Renal cortical epithelial cell (primary cell): Measurements from ENCODE around the gene MEF2D. TPM values are rescaled to one million over a fixed set of nuclear protein-coding genes. Genes with fewer than 3 reads are reported as not detected.

ENCODE experiments used
- DNase-seq: peaks from one replicate; pipeline ENCODE4 v3.0.0-alpha.2; 2011; ENCODE audit warnings: low read depth
- total RNA-seq: library from RNA; depleted of rRNA; stranded (reverse); fragments of >200 nt; gene quantifications from 2 replicates; pipeline ENCODE4 v1.2.3, GENCODE V29; 2014

The MEF2D gene
- 3.8 and 10.0 TPM in 2 replicates for total RNA-seq

DNA sequence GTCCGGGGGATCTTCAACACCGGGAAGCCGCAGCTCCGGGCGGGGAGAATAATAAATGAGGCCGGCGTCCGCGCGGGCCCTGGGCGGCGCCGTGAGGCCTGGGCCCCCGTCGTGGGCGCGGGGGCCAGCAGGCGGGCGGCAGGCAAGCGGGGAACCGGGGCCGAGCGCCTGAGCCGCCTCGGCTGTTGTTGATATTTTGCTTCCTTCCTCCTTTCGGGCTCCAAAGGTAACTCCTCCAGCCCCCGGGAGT lies at the start of gene MEF2D:
Gene MEF2D, minus strand, starts transcription at position 233 of the 250 bp plus-strand sequence. CDS start 17,483 bp downstream, outside the sequence.
- no peak for DNase-seq

DNA sequence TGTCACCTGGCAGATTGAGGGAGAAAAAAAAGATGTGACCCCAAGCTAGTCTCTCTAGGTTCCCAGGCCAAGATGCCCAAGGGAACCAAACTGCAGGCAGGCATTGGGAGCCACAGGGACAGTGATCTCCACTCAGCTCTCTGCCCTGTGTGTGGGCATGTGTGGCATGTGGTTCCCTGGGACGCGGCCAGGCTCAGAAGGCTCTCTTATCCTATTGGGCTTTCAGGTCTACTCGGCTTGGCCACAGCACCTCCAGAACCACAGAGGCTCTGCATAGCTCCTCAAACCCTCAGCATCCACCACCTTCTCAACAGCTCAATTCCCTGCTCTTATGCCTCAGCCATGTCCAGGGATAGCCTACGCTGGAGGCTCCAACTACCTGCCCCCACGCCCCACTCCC lies 49.8 kb upstream of the MEF2D start:
- DNase-seq, result no peak

DNA sequence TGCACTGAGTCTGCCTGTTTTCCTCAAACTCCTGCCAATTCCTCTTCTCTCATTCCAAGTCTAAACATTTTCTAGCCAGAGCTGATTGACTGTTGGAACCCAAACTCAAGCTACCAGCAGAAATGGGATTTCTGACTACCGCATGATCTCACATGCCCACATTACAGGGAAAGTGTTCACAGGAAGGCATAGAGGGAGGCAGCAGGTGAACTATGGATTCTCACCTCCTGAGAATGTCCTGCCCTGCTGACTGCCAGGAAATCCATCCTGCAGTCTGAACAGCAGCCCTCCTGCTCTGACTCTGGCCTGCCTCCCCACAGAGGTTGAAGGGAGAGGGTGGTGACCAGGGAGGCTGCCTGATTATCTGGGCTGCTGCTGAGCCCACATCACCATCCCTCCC lies 49.3 kb upstream of the MEF2D start:
- DNase-seq, result peak; percentile 6

DNA sequence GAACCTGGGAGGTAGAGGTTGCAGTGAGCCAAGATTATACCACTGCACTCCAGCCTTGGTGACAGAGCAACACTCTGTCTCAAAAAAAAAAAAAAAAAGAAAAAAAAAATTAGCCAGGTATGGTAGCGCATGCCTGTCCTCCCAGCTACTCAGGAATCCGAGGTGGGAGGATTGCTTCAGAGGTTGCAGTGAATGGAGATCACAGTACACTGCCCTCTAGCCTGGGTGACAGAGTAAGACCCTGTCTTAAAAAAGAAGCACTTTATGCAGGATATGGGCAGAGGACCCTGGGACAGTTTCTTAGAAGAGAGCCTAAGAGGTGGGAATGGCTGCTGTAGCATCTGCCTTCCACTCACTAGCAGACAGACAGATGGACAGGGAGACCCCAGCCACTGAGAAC lies 48.8 kb upstream of the MEF2D start:
- DNase-seq, result no peak

DNA sequence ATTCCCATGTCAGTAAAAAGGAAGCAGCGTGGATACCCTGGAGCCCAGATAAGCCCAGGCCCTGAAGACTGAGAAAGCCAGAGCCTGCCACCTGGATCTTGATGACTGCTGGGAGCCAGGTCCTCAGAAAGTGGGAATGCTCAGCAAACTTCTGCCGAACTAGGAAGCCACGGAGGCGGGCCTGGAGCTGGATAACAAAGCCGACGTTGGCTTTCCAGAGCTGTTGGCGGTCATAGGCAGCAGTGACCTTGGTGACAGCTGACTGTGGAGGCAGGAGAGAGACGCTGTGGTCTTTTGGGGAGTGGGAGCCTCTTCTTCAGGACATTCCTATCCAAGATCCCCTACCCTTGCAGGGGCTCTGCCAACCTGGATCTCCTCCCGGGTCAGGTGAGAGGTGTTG lies 47.4 kb upstream of the MEF2D start:
- no peak for DNase-seq

DNA sequence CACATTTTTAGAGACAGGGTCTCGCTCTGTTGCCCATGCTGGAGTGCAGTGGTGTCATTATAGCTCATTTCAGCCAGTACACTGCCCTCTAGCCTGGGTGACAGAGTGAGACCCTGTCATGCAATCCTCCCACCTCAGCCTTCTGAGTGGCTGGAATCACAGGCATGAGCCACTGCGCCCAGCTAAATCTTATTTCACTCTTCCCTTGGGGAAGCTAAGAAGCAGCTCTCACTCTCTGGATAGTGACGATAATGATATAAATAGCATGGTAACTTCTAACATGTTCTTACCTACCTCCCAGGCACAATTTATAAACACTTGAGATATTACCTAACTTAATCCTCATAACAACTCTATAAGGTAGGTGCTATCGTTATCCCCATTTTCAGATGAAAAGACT lies 46.9 kb upstream of the MEF2D start:
- DNase-seq, result no peak

DNA sequence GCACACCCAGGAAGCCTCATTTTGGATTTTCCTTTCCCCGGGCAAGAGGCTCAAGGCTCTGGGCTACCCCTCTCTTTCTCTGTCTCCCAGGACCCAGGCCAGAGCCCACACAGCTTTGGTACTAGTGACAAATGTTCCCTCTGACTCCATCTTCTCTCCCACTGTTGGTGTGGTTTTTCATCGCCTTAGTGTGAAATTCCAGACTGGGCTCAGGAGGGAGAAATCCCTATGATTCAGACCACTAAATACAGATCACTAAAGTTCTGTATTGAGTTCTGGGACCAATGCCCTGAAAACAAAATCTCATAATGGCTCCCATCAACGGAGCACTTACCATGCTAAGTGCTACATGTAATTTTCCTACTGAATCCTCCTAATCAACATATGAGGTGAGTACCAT lies 45.7 kb upstream of the MEF2D start:
- no peak for DNase-seq

DNA sequence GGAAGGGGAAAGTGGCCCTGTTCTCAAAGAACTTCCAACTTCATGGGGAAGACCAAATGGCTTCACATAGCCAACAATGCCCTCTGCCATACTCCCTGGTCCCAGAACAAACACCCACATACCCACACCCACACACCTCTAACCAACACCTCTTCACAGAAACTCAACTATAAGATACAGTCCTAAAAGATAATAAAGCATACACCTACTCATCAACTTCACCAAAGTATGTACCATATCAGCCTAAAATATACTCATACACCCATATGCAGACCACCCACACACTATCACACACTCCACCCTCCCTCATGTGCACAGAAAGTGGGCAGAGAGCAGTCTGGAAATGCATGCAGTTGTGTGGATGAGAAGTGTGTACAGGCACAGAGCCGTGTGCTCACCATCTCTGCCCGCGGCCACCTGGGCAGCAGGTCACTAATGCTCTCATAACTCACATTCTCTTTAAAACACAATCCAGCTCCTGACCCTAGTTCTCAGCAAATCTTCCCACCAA lies 44.1 kb upstream of the MEF2D start:
- no peak for DNase-seq

DNA sequence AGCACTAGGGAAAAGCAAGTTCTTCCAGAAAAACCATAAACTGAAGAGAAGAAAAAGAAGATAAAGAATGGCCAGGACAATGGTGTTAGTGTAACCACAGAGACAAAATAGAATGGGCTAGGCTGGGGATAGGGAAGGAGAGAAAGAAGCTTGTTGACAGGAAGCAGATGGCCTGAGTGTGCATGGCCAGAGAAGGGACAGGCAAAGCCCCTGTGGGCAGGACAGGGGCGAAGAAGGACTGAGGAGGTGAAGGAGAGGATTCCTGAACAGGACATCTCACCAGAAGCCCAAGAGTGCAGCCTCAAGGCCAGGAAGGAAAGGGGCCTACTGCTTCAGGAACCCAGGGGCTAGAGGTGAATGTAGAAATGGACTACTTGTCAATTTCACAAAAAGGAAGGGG lies 42.5 kb upstream of the MEF2D start:
- no peak for DNase-seq

DNA sequence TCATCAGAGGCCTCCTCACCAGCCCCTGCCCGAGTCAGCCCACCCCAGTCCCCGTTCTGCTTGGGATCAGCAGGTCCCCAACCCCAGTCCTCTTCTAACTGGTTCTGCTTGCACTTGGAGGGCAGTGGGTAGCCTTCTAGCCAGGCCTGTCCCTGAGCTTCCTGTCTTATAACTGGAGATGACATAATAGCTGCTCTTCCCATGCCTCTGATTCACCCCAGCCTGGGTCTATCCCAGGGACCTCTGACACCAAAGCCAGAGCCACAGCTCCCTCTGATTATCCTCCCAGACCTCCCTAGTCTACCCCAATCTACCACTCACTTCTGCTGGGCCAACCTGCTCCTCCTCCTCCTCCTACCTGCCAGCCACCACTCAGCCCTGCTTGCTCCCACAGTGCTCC lies 40.4 kb upstream of the MEF2D start:
- DNase-seq, result peak; percentile 7

DNA sequence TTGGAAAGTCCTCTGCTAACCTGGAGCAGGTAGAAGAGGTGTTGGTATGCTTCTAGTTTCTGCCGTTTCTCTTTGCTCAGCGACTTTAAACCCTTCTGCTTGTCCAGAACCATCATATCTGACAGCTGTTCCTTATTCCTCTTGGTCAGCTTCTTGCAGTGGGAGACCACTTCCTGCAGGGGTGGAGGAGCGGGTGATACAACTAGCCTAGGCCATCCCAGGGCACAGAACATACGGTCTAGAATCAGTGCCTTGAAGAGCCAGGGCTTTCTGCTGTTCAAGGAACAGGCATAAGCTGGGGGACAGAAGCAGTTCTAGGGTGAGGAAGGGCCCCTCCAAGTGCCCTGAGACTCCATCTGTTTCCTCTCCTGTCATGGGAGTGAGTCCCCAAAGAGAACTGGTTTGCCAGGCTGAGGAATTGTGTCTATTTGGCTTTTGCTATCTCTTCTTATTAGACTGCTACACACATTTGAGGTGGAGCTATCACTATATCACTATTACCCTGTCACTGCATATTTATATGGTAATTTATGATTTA lies 39.3 kb upstream of the MEF2D start:
- DNase-seq, result no peak

DNA sequence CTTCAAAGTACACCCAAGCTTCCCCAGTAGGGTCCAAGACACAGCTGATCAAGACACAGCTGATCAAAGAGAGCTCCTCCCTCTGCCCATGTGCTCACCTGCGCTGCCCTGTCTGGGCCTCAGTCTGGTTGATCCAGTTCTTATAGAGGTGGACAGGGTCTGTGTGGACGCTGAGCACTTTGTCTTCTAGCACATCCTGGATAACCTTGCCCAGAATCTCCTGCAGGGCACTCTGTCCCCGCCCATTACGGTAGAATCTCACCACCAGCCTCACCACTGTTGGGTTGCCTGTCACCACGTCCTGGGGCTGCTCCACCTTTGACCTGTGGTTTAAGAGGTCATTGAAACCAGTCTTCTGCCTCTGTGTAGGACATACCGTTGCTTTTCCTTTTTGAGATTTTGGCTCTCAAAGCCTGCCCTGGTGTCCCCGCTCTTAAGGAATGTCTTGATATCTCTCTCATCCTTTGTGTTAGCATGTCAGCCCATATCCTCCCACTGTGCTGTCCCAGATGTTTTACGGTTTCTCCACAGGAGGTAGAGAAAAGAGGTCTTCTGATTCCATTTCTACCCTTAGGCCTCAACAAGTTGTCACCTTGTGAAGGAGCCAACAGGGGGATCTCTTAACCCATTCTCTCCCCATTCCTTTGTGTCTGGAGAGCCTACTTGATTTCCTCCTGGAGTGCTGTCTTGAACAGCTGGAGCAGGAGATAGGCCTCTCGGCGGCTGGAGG lies 38.3 kb upstream of the MEF2D start:
- no peak for DNase-seq

DNA sequence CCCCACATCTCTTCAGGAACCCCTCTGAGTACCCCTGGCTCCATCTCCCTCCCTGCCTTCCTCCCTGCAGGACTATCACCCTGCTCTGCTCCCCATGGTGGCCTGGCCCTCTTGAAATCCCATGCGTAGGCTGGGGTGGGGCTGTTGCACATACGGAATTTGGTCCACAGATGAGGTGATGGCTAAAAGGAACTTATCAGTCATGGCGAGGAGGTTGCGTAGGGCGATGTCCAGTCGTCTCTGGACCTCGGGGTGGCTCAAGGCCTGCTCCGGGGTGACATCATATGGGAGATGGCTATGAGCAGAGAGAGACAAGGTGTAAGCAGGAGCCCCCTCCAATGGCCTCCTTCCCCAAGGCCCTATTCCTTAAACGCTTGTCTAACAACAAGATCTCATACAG lies 36.5 kb upstream of the MEF2D start:
- DNase-seq, result no peak

DNA sequence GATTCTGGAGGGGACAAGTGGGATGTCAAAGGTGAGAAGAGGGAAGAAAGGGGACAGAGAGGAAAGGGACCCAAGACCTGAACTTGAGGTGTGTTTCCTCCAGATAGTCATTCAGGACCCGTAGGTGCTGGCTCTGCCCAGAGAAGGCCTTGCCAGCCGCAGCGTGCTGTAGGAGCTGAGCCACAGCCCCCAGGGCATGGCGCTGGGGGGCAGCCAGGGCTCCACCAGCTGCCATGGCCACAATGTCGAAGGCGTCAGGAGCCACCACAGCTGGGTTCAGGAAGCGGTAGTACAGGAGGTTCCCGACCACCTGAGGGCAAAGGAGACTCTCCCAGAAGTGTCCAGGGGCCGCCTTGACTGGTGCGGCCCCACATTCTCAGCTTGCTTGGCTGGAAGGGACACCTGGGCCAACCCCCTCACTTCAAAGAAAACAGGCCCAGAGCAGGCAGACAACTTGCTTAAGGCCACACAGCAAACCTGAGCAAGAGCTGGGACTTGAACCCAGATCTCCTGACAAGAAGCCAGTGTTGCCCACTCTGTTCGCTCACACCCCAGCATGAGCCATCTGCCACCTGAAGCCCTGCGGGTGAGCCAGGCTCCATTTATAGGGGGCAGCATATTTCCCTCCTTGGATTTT lies 34.0 kb upstream of the MEF2D start:
- no peak for DNase-seq

DNA sequence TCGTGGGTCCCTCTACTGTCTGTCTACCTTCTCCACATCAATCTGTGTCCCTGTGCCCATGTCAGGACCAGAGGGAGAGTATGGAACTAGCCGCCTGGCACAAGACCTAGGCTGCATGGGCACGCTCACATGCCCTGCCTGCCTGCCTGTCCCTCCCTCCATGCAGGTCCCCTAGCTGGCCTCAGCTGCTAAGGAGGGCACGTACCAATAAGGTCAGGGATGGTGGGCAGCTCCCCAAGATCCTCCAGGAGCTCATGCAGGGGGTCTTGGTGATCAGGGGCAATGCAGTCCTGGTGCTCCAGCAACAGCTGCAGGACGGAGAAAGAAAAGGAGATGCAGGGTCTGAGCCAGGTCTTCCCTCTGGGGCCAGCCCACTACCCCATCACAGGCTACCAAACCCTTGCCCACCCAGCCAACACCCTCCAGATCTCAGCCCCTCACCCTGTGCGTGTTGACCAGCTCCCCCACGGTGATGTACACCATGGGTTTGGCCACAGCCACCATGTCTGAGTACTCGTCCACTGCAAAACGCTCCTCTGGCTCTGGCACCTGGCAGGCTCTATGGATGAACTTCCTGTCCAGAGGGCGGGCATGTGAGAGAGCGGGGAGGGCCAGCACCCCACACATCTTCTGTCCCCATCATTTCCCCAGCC lies 33.1 kb upstream of the MEF2D start:
- no peak for DNase-seq

DNA sequence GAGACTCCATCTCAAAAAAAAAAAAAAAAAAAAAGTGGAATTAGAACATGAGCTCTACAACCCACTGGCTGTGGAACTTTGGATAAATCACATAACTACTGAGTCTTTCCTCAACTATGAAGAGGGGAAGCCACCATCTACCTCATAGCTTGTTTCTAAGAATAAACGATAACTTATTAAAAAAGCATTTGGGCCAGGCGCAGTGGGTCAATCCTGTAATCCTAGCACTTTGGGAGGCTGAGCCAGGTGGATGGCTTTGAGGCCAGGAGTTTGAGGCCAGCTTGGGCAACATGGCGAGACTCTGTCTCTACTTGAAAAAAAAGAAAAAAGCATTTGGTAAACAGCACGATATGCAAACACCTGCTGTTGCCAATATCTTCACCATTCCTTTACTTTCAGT lies 31.8 kb upstream of the MEF2D start:
- DNase-seq, result no peak

DNA sequence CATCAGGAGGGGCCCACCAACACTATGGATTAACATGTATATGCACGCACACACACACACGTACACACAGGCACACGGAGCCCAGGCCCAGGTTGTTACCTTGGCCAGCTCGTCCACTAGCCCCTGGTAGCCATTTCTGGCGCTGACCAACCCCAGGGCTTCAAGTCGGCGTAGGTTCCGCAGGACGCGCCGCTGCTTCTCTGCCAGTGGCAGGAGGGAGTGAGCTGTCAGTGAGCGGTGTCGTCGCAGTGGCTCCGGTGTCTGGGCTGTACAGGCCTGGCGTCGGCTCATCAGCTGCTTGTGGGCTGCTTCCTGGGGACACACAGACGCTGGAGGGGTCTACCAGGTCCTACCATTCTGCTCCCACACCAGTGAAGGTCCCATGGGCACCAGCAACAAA lies 29.4 kb upstream of the MEF2D start:
- no peak for DNase-seq

DNA sequence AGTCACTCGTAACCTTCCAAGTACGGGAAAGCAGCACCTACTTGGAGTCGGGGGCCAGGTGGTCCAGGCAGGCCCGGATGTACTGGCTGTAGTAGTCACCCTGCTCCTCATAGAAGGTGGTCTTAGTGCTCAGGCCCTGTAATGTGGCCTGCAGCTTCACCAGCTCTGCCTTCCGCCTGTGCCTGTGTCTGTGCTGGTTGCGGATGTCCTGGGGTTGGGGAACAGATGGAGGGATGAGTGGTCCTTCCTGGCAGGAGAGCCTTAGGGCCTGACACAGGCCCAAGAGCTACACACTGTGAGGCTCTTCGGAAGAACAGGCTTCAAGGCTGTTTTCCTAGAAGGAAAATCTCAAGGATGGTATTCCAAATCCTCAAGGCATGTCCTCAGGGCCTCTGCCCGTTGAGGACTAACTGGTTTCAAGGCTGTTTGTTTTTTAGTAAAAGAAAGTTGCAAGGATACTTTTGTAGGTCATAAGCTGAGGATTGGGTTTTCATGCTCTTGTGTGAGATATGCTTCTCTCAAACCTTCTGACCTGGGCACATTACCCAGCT lies 28.4 kb upstream of the MEF2D start:
- no peak for DNase-seq

DNA sequence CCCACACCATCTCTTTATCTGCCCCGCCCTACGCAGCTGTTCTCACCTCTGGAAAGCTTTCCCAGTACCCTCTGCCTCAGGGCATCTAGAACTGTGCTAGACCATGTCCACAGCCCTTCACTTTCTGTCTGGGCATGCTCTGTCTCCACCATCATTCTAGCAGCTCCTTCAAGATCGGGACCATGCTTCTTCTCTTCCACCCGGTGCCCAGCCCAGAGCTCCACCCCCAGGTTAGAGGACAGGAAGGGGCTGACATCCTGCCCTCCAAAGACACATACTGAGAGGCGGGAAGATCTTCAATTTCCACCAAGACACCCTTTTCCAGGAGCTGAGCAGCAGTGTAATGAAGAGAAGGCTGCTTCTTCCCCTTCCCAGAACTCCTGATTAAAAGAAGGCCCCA lies 27.7 kb upstream of the MEF2D start:
- no peak for DNase-seq

DNA sequence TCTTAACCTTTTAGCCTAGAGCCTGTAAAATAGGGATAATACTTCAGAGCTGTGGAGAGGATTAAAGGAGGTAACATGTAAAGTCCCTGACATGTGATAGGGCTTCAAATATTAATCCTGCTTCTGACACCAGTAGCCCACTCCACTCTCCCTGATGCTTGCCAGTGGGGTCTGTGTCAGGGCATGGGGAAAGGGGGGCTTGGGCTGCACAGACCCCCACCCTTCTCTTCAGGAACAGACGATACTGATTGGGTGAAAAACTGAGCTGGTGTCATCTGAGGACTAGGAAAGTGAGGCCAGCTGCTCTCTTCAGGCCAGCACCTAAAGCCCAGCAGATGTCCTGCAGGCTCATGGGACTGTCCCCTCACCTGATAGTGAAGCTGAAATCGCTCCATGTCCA lies 27.0 kb upstream of the MEF2D start:
- no peak for DNase-seq

DNA sequence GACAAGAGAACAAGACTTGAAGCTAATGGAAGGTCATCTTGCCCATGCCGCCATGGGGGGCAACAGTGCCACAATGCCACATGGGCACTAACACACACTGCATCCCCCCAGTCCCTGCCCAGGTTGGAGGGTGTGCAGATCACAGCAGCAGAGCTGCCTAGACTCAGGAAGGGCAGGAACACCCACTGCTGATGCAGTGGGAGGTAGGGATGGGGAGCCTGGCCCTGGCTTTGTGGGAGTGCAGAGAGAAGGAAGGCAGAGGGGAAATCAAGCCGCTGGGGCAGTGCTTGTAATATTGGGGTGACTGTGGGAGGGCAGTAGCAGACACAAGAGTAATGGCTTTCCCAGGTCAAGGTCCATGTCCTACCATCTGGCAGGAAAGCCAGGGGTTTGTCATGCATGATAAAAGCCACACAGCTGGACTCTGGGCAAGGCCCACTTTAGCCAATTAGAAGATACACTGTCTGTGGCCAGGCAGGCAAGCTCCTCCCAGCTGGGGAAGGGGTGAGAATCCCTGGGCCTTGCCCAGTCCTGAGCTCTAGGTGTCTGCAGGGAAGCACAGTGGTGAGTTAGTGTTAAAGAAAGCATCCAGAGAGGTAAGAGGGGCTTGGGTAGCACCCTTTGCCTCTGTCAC lies 25.4 kb upstream of the MEF2D start:
- no peak for DNase-seq

DNA sequence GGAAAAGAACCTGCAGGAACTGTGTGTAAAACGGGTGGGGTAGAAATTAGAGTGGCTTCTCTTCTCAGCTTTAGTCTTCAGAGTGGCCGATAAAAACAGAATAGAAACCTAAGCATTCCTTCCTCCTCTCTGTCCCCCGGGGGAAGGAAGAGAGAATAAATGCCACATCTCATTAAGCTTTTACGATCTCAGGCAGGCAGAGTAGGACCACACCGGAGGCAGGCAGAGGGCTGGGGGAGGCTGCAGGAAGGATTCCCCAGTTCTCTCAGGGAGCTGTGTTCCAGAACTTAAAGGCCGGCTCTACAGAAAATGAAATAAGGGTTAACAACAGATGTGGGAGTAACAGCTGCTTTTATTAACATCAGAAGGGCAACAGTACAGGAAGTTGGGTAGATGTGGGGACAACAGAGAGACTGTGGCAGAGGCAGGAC lies 24.5 kb upstream of the MEF2D start:
- no peak for DNase-seq
